ENCODE results near the gene AQP5.

The AQP5 gene

GRCh38 chr12:49932533-49933130 lies 29.0 kb upstream of the AQP5 start:
- no peak for DNase-seq

- DNase-seq: no peak
Observed at GRCh38 chr12:49933796-49934195, 27.9 kb upstream of the AQP5 start.

DNA sequence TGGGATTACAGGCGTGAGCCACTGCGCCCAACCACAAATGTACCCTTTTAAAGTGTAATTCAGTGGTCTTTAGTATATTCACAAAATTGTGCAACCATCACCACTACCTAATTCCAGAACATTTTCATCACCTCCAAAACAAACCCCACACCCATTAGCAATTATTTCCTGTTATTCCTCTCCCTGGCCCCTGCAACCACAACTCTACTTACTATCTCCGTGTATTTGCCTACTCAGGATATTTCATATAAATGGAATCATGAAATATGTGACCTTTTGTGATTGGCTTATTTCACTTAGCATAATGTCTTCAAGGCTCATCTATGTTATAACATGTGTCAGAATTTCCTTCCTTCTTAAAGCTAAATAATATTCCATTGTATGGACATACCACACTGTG lies 27.2 kb upstream of the AQP5 start:
- DNase-seq: no peak

GRCh38 chr12:49936925-49937324 lies 24.7 kb upstream of the AQP5 start:
- DNase-seq: no peak

- DNase-seq: no peak
Observed at GRCh38 chr12:49937639-49938300, 23.9 kb upstream of the AQP5 start.

GRCh38 chr12:49939307-49939706 lies 22.4 kb upstream of the AQP5 start:
- no peak for DNase-seq

DNA sequence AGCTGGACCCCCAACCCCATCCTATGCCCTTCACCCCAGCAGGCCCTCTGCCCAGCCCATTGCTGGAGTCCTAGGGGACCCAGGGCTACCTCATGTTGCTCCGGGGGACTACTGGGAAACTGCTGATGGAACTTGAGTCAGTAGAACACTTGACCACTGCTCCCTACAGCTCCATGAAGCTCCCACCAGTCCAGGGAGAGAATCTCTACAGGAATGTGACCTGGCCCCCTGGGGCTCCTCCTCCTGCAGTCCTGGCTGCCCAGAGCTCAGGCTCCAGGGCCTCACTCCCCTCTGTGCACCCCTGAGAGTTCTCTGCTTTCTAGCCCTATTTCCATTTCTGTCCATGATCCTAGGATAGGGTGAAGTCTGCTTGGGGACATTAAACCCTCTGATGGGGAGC lies 22.0 kb upstream of the AQP5 start:
- no peak for DNase-seq

GRCh38 chr12:49941556-49942511 lies 19.8 kb upstream of the AQP5 start:
- DNase-seq: no peak

DNA sequence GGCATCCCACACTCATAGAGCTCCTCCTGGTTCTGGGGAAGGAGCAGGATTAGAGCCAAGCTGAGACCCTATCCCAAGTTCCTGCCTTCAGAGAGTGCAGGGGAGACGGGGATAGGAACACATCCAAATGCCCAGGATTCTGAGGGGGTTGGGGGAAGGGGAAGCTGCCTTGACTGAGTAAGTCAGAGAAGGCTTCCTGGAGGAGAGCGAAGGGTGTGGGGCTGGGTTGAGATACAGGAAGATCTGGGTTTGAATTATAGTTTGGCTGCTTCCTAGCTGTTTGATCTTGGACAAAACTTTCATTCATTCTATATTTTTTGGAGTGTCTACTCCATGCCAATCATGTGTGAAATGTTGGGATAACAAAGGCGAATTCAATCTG lies 19.2 kb upstream of the AQP5 start:
- no peak for DNase-seq

- DNase-seq: no peak
Observed at GRCh38 chr12:49942921-49943624, 18.6 kb upstream of the AQP5 start.

- DNase-seq: no peak
Observed at GRCh38 chr12:49943625-49943960, 18.1 kb upstream of the AQP5 start.

DNA sequence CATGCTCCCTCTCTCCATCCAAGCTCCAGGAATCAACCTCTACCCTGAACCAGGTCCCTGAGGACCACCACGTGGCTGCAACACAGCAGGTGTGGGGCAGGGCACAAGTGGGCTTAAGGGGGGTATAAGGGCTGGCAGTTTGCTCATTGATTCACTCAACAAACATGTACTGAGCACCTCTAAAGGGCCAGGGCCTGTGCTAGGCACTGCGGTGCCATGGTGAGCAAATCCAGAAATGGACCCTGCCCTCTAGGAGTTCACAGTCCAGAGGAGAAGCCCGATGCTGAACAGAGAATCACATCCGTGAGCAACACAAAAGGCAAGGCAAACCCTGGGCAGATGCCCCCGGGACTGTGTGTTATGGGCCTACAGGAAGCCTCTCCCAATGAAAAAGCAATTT lies 17.6 kb upstream of the AQP5 start:
- DNase-seq: no peak

DNA sequence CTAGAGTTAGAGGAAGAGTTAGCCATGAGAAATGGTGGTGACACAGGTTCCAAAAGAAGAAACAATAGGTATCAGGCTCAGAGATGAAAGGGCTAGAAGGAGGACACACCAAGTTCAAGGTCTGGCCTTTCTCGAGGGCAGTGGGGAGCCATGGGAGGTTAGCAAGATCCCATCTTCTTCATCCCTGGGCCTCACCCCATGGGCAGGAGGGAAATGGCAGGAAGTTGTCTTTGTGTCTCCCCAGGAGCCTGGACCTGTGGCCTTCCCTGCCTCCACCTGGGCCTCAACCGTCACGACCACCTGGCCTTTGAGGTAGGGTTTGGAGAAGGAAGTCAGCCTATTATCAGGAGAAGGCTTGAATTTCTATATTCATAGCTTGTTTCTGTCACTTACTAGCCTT lies 17.0 kb upstream of the AQP5 start:
- DNase-seq: no peak

- no peak for DNase-seq
Observed at GRCh38 chr12:49945394-49946080, 16.1 kb upstream of the AQP5 start.

DNA sequence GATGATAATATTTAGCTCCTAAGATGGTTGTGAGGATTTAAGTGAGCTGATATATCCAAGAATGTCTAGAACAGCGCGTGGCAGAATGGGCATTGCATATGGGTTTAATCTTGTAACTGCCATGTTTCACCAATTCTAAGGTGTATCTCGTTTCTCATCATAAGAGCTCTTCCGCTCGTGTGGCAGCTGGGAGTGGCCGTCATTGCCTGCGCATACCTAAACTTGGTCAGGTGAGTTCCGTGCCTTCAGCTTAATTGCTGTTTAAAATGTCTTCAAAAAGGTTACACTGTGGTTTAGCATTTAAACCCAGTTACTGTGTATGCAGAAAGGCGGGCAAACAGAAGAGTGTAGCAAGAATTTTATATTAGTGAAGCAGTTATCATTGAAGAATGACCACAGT lies 15.6 kb upstream of the AQP5 start:
- DNase-seq: no peak

GRCh38 chr12:49946497-49946896 lies 15.2 kb upstream of the AQP5 start:
- no peak for DNase-seq

GRCh38 chr12:49947593-49948226 lies 14.0 kb upstream of the AQP5 start:
- no peak for DNase-seq

GRCh38 chr12:49948866-49949845 lies 12.5 kb upstream of the AQP5 start:
- no peak for DNase-seq

GRCh38 chr12:49949866-49950265 lies 11.8 kb upstream of the AQP5 start:
- DNase-seq: no peak

- no peak for DNase-seq
Observed at GRCh38 chr12:49950273-49951251, 11.1 kb upstream of the AQP5 start, which contains the start of gene AQP2. Gene AQP2, plus strand, starts transcription at chr12:49950737. Its CDS starts 94 bp downstream, at chr12:49950831.

Measured in NCI-H2107 (cell line).